Erythroblast (primary cell): ENCODE data around the gene MYO3A.
"Not testable (repeated sequence)": the region's sequence is repeated elsewhere in the genome, so short reads cannot be mapped to it uniquely, and the experiment has no call there.

Experiments used
- DNase-seq, 2 experiments: peaks; one replicate each; lab custom pipeline; 2025; lab: John Stamatoyannopoulos, UW
- GATA1 ChIP-seq: IDR thresholded peaks from 2 replicates; pipeline ENCODE4 v1.6.1; 2011; ENCODE audit warnings: low read depth, mild to moderate bottlenecking, control low read depth, low read length, moderate library complexity
- POLR2A ChIP-seq: IDR thresholded peaks from 2 replicates; pipeline ENCODE4 v1.6.1; 2011; ENCODE audit warnings: mild to moderate bottlenecking, low read length

MYO3A gene

GRCh38 chr10:26085549-26085948, 151.5 kb downstream of the MYO3A start:
- TF ChIP-seq GATA1: no peak
- no peak for TF ChIP-seq POLR2A
- no peak for DNase-seq

GRCh38 chr10:26087666-26088065, 153.6 kb downstream of the MYO3A start:
- DNase-seq: no peak
- no peak for TF ChIP-seq POLR2A
- TF ChIP-seq GATA1: no peak

- TF ChIP-seq POLR2A (no peak), GATA1 (no peak)
- DNase-seq: no peak
Observed at GRCh38 chr10:26090026-26090425, 156.0 kb downstream of the MYO3A start.

- TF ChIP-seq POLR2A (no peak), GATA1 (no peak)
Observed at GRCh38 chr10:26090762-26091161, 156.7 kb downstream of the MYO3A start.

GRCh38 chr10:26093229-26093628, 159.2 kb downstream of the MYO3A start:
- DNase-seq: no peak
- TF ChIP-seq POLR2A: no peak
- TF ChIP-seq GATA1: no peak

More at GRCh38 chr10:26090762-26091161, 156.7 kb downstream of the MYO3A start:
- DNase-seq: no peak

GRCh38 chr10:26095781-26096180, 161.8 kb downstream of the MYO3A start:
- TF ChIP-seq POLR2A (no peak), GATA1 (no peak)
- no peak for DNase-seq

- not testable (repeated sequence) for DNase-seq
Observed at GRCh38 chr10:26097549-26097948, 163.5 kb downstream of the MYO3A start.

GRCh38 chr10:26112532-26112931, 178.5 kb downstream of the MYO3A start:
- TF ChIP-seq POLR2A (no peak), GATA1 (no peak)
- no peak for DNase-seq

GRCh38 chr10:26138613-26139012, 204.6 kb downstream of the MYO3A start:
- TF ChIP-seq GATA1 (no peak), POLR2A (no peak)
- no peak for DNase-seq

- DNase-seq: no peak
- TF ChIP-seq POLR2A (no peak), GATA1 (no peak)
Observed at GRCh38 chr10:26156019-26156418, 222.0 kb downstream of the MYO3A start.

- TF ChIP-seq GATA1 (no peak), POLR2A (no peak)
- DNase-seq: no peak
Observed at GRCh38 chr10:26157734-26158133, 223.7 kb downstream of the MYO3A start.

GRCh38 chr10:26169466-26169865, 235.4 kb downstream of the MYO3A start:
- TF ChIP-seq GATA1: no peak
- no peak for TF ChIP-seq POLR2A
- DNase-seq: no peak

GRCh38 chr10:26172131-26172530, 238.1 kb downstream of the MYO3A start:
- no peak for TF ChIP-seq GATA1
- no peak for TF ChIP-seq POLR2A
- DNase-seq: no peak

GRCh38 chr10:26173837-26174236, 239.8 kb downstream of the MYO3A start:
- TF ChIP-seq POLR2A: no peak
- no peak for TF ChIP-seq GATA1
- DNase-seq: no peak

GRCh38 chr10:26177341-26177740, 243.3 kb downstream of the MYO3A start:
- TF ChIP-seq GATA1 (no peak), POLR2A (no peak)
- DNase-seq: no peak
